Bone marrow (tissue), 2 donors: ENCODE data around the gene COL4A6.

ENCODE experiments used
- DNase-seq, 2 donors: peaks; one replicate each; lab custom pipeline; 2025; lab: John Stamatoyannopoulos, UW

COL4A6 gene

GRCh38 chrX:108156934-108157466 is 281.2 kb downstream of the COL4A6 start:
- no peak for DNase-seq

- no peak for DNase-seq
These were observed 282.1 kb downstream of the COL4A6 start for GRCh38 chrX:108156082-108156481.

GRCh38 chrX:108148524-108148923 is 289.7 kb downstream of the COL4A6 start:
- no peak for DNase-seq

GRCh38 chrX:108138814-108139702 is 299.2 kb downstream of the COL4A6 start:
- DNase-seq, result no peak

- DNase-seq, result no peak
These were observed 303.5 kb downstream of the COL4A6 start for GRCh38 chrX:108134724-108135123.

- no peak for DNase-seq
These were observed 305.3 kb downstream of the COL4A6 start for GRCh38 chrX:108132876-108133275.

GRCh38 chrX:108132034-108132433 is 306.2 kb downstream of the COL4A6 start:
- no peak for DNase-seq

GRCh38 chrX:108131471-108131870 is 306.8 kb downstream of the COL4A6 start:
- no peak for DNase-seq

GRCh38 chrX:108130889-108131288 is 307.3 kb downstream of the COL4A6 start:
- DNase-seq, result no peak

GRCh38 chrX:108127152-108127551 is 311.1 kb downstream of the COL4A6 start:
- DNase-seq, result no peak

- no peak for DNase-seq
These were observed 311.6 kb downstream of the COL4A6 start for GRCh38 chrX:108126661-108127060.

GRCh38 chrX:108123591-108124366 is 314.4 kb downstream of the COL4A6 start:
- DNase-seq, result no peak

GRCh38 chrX:108122748-108123147 is 315.5 kb downstream of the COL4A6 start:
- no peak for DNase-seq

GRCh38 chrX:108121291-108121690 is 316.9 kb downstream of the COL4A6 start:
- DNase-seq, result no peak

GRCh38 chrX:108117988-108118387 is 320.2 kb downstream of the COL4A6 start:
- no peak for DNase-seq

GRCh38 chrX:108114541-108114940 is 323.7 kb downstream of the COL4A6 start:
- no peak for DNase-seq
